SK-N-SH treated with all-trans-retinoic acid at 6 μM for 48 hours (cell line): Measurements from ENCODE around the gene ZXDC.

Experiments
- ATAC-seq: fragments of 200-7000 bp; cut with Tn5 transposase; 3 replicates; pipeline ENCODE4 v1.9.1; 2020; ENCODE audit warnings: mild to moderate bottlenecking, moderate library complexity
- ARNTL ChIP-seq: fragments of 450-650 bp; formaldehyde crosslinking; IDR thresholded peaks from 2 replicates; pipeline ENCODE4 v1.5.0; 2020; ENCODE audit warnings: low read depth, mild to moderate bottlenecking, moderate library complexity, borderline replicate concordance
- BACH2 ChIP-seq: fragments of 250-450 bp; sonication (Bioruptor Pico); IDR thresholded peaks from 2 replicates; pipeline ENCODE4 v1.9.0; 2021; ENCODE audit warnings: mild to moderate bottlenecking, borderline replicate concordance
- CREB5 ChIP-seq: fragments of 250-450 bp; sonication (Bioruptor Pico); IDR thresholded peaks from 2 replicates; pipeline ENCODE4 v1.5.1; 2020; ENCODE audit warnings: low read depth, mild to moderate bottlenecking, moderate library complexity
- CSDC2 ChIP-seq: fragments of 250-450 bp; sonication (Bioruptor Pico); IDR thresholded peaks from 2 replicates; pipeline ENCODE4 v1.5.0; 2020; ENCODE audit warnings: mild to moderate bottlenecking, moderate library complexity
- CSRNP3 ChIP-seq: fragments of 250-450 bp; sonication (Bioruptor Pico); IDR thresholded peaks from 2 replicates; pipeline ENCODE4 v1.5.1; 2021; ENCODE audit warnings: mild to moderate bottlenecking, moderate library complexity
- ESRRG ChIP-seq: fragments of 250-450 bp; sonication (Bioruptor Pico); IDR thresholded peaks from 2 replicates; pipeline ENCODE4 v1.6.1; 2021; ENCODE audit warnings: mild to moderate bottlenecking
- GLIS3 ChIP-seq: fragments of 250-450 bp; sonication (Bioruptor Pico); IDR thresholded peaks from 2 replicates; pipeline ENCODE4 v1.5.0; 2020; ENCODE audit warnings: mild to moderate bottlenecking, moderate library complexity
- OSR1 ChIP-seq: fragments of 250-450 bp; sonication (Bioruptor Pico); IDR thresholded peaks from 2 replicates; pipeline ENCODE4 v1.8.0; 2022; ENCODE audit warnings: moderate library complexity, mild to moderate bottlenecking, inconsistent platforms
- PATZ1 ChIP-seq: fragments of 250-450 bp; sonication (Bioruptor Pico); IDR thresholded peaks from 2 replicates; pipeline ENCODE4 v1.8.0; 2020; ENCODE audit warnings: mild to moderate bottlenecking, moderate library complexity, borderline replicate concordance
- POU6F1 ChIP-seq: fragments of 250-450 bp; sonication (Bioruptor Pico); IDR thresholded peaks from 2 replicates; pipeline ENCODE4 v1.8.0; 2021; ENCODE audit warnings: low read depth, mild to moderate bottlenecking, moderate library complexity, borderline replicate concordance
- PPARA ChIP-seq: fragments of 250-450 bp; sonication (Bioruptor Pico); IDR thresholded peaks from 2 replicates; pipeline ENCODE4 v1.5.0; 2020; ENCODE audit warnings: mild to moderate bottlenecking, borderline replicate concordance
- RARB ChIP-seq: fragments of 250-450 bp; sonication (Bioruptor Pico); IDR thresholded peaks from 2 replicates; pipeline ENCODE4 v1.8.0; 2021; ENCODE audit warnings: mild to moderate bottlenecking, moderate library complexity
- SNAI2 ChIP-seq: fragments of 250-450 bp; sonication (Bioruptor Pico); IDR thresholded peaks from 2 replicates; pipeline ENCODE4 v1.5.0; 2020; ENCODE audit warnings: mild to moderate bottlenecking, moderate library complexity
- TCF4 ChIP-seq: fragments of 250-450 bp; sonication (Bioruptor Pico); IDR thresholded peaks from 2 replicates; pipeline ENCODE4 v1.8.0; 2021; ENCODE audit warnings: mild to moderate bottlenecking, moderate library complexity, borderline replicate concordance
- TOX ChIP-seq: fragments of 250-450 bp; sonication (Bioruptor Pico); IDR thresholded peaks from 2 replicates; pipeline ENCODE4 v1.8.0; 2021; ENCODE audit warnings: mild to moderate bottlenecking, moderate library complexity, borderline replicate concordance
- ZC3H10 ChIP-seq: fragments of 250-450 bp; sonication (Bioruptor Pico); IDR thresholded peaks from 2 replicates; pipeline ENCODE4 v1.5.1; 2021; ENCODE audit warnings: mild to moderate bottlenecking, moderate library complexity
- ZFP3 ChIP-seq: fragments of 250-450 bp; sonication (Bioruptor Pico); IDR thresholded peaks from 2 replicates; pipeline ENCODE4 v1.5.0; 2020; ENCODE audit warnings: mild to moderate bottlenecking, moderate library complexity
- ZFP30 ChIP-seq: fragments of 450-650 bp; formaldehyde crosslinking; IDR thresholded peaks from 2 replicates; pipeline ENCODE4 v1.5.0; 2022; ENCODE audit warnings: mild to moderate bottlenecking, moderate library complexity
- ZNF565 ChIP-seq: fragments of 450-650 bp; formaldehyde crosslinking; conservative IDR thresholded peaks from 2 replicates; pipeline ENCODE4 v1.5.0; 2020; ENCODE audit warnings: low read depth, mild to moderate bottlenecking, moderate library complexity
- ZNF70 ChIP-seq: fragments of 450-650 bp; formaldehyde crosslinking; IDR thresholded peaks from 2 replicates; pipeline ENCODE4 v1.5.0; 2020; ENCODE audit warnings: mild to moderate bottlenecking, moderate library complexity
- ZNF8 ChIP-seq: fragments of 450-650 bp; formaldehyde crosslinking; IDR thresholded peaks from 2 replicates; pipeline ENCODE4 v1.5.0; 2020; ENCODE audit warnings: mild to moderate bottlenecking, moderate library complexity

Gene ZXDC

DNA sequence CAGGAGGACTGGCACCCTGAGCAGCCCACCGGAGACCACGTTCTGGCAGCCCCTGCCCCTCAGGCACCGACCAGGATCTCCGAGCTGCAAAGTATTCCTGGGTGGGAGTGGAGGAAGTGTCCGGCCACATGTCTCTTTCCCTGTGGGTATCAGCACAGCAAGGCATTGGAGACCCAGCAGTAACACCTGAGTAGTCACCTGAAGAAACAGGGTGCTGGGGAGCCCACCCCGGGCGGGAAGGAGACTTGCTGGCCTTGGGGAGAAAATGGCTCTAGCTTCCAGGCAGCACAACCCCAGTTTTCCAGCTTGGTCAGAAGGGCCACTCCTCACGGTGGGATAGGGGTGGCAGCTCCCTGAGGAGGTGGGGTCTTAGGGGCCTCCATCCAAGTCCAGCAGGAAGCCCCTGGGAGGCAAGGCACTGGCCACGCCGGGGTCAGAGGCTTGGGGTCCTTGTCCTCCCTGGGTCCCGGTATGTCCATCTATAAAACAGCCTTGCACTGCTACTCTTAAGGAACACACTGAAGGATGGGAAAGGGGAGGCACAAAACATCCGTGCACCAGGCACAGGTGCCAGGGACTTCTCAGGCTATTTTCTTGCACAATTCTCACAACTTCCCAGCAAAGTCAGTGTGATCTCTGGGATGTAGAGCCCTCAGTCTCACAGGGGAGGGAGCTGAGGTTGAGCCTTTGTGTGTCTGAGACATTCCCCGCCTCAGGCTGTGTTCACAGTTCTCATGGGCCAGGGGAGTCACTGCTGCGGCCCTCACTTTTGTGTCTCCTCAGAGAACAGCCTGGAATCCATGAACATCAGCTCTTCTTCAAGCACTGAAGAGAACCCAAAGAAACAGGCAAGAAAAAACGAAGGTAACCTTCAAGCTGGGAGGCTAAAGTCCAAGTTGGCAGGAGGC, 69.0 kb downstream of the ZXDC start:
- no peak for ATAC-seq
- TF ChIP-seq RARB (CRISPR knock-in tag) (no peak), ARNTL (CRISPR knock-in tag) (no peak), ZNF70 (CRISPR knock-in tag) (no peak), POU6F1 (CRISPR knock-in tag) (no peak), CSDC2 (CRISPR knock-in tag) (no peak), ESRRG (CRISPR knock-in tag) (no peak), TOX (CRISPR knock-in tag) (no peak), CREB5 (no peak), OSR1 (no peak), SNAI2 (CRISPR knock-in tag) (no peak), ZFP3 (CRISPR knock-in tag) (no peak), GLIS3 (CRISPR knock-in tag) (no peak), BACH2 (CRISPR knock-in tag) (no peak), PPARA (CRISPR knock-in tag) (no peak), TCF4 (CRISPR knock-in tag) (no peak)

DNA sequence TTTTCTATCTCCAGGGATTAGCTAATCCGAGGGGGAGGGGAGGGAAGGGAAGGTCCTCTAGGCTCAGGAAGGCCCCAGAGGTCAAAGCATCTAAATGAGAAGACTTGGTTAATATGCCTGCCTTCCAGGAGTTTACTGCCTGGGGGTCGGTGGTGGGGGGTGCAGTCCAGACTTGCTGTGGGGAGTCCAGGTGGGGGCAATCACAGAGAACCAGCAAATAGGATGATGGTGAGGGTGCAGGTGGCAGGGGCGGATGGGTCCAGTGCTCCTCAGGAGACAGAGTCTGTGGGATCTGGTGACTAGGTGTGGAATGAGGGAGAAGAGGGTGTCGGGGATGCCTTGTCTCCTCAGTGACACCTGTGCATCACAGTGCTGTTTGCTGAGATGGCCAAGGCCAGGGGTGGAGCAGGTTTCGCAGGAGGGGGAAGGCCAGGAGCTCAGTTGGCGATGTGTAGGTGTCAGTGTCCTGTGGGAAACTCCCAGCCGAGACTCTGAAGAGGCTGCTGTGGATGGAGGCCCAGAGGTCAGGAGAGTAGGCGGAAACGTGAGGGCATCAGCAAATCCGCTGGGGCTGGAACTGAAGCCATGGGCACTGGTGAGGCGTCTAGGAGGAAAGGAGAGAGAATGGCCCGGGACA, 72.9 kb downstream of the ZXDC start:
- TF ChIP-seq PPARA (CRISPR knock-in tag) (no peak), ZFP30 (CRISPR knock-in tag) (no peak), ZFP3 (CRISPR knock-in tag) (no peak), TCF4 (CRISPR knock-in tag) (no peak), PATZ1 (no peak)
- ATAC-seq: no peak

DNA sequence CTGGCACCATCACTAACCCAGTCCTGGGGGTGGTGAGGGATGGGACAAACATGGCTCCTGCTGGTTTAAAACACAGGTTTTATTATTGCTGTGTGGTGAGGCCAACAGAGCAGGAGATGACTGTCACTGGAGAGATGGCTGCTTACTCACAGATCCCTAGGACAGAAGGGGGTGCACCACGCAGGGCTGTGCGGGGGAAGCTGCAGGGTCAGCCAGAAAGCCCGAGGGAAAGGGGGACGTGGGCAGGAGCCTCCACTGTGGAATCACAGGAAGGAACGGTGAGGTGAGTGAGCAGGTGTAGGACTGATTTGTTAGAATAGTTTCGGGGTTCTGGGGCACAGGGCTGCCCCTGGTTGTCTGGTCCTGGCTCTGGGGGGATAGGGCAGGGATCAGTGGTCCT, 73.5 kb downstream of the ZXDC start:
- ATAC-seq: no peak
- TF ChIP-seq CSRNP3 (no peak), POU6F1 (CRISPR knock-in tag) (no peak), ZNF565 (CRISPR knock-in tag) (no peak), ZNF8 (CRISPR knock-in tag) (no peak), PATZ1 (no peak), CSDC2 (CRISPR knock-in tag) (no peak), ZC3H10 (CRISPR knock-in tag) (no peak), GLIS3 (CRISPR knock-in tag) (no peak), ZNF70 (CRISPR knock-in tag) (no peak), ZFP3 (CRISPR knock-in tag) (no peak), ZFP30 (CRISPR knock-in tag) (no peak), ESRRG (CRISPR knock-in tag) (no peak), PPARA (CRISPR knock-in tag) (no peak), ARNTL (CRISPR knock-in tag) (no peak), CREB5 (no peak), BACH2 (CRISPR knock-in tag) (no peak), TOX (CRISPR knock-in tag) (no peak)
